ENCODE data around the gene RANBP9. TPM values are rescaled to one million over a fixed set of nuclear protein-coding genes. Genes with fewer than 3 reads are reported as not detected.
A peak's percentile ranks its signal among the peaks of the same experiment; 100 is the strongest.

Gene RANBP9
- total RNA-seq, 2 donors from 2014 or later: 43.7 to 45.4 TPM

DNA sequence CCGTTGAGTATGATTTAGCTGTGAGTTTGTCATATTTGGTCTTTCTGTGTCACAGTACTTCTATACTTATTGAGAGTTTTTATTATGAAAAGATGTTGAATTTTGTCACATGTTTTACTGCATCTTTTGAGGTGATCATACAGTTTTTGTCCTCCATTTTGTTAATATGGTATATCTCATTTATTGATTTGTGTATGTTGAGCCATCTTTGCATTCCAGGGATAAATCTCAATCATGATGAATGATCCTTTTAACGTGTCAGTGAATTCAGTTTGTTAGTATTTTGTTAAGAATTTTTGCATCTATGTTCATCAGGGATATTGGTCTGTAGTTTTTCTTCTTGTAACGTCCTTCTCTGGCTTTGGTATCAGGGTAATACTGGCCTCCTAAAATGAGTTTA lies 133.7 kb downstream of the RANBP9 start:
- Mint-ChIP-seq H3K27me3 (ENCODE audit: insufficient read depth) (no peaks in the 10 kb centered on the region), H3K9me3 (peaks cover 6% of the 10 kb centered on the region), H3K4me3 (no peak overlapping the region), H3K27ac (no peak overlapping the region), H3K36me3 (ENCODE audit: low read depth) (peaks cover 24% of the 10 kb centered on the region), H3K4me1 (peaks cover 6% of the 10 kb centered on the region)
- no peak overlapping the region for H3K9ac ChIP-seq (ENCODE audit: extremely low read depth, low read length, poor library complexity, severe bottlenecking)
- H3K27ac ChIP-seq (ENCODE audit: low read depth, low read length): no peak overlapping the region
- TF ChIP-seq, protein P1, sequence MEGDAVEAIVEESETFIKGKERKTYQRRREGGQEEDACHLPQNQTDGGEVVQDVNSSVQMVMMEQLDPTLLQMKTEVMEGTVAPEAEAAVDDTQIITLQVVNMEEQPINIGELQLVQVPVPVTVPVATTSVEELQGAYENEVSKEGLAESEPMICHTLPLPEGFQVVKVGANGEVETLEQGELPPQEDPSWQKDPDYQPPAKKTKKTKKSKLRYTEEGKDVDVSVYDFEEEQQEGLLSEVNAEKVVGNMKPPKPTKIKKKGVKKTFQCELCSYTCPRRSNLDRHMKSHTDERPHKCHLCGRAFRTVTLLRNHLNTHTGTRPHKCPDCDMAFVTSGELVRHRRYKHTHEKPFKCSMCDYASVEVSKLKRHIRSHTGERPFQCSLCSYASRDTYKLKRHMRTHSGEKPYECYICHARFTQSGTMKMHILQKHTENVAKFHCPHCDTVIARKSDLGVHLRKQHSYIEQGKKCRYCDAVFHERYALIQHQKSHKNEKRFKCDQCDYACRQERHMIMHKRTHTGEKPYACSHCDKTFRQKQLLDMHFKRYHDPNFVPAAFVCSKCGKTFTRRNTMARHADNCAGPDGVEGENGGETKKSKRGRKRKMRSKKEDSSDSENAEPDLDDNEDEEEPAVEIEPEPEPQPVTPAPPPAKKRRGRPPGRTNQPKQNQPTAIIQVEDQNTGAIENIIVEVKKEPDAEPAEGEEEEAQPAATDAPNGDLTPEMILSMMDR (conservative IDR thresholded peaks at IDR 0.05): no peak
- peaks cover 6% of the 10 kb centered on the region for H3K4me1 ChIP-seq (ENCODE audit: control insufficient read depth, insufficient read depth, low read length)
- DNase-seq: no peak
- peaks cover 11% of the 10 kb centered on the region for H3K36me3 ChIP-seq (ENCODE audit: control insufficient read depth, insufficient read depth, low read length)
- peaks cover 7% of the 10 kb centered on the region for H3K9me3 ChIP-seq (ENCODE audit: control insufficient read depth, low read length)
- no peaks in the 10 kb centered on the region for H3K27me3 ChIP-seq (ENCODE audit: control insufficient read depth, insufficient read depth, low read length, poor library complexity, severe bottlenecking)
- 88 to 90% methylated on average over 3 of the region's 3 CpGs for WGBS, 2 experiments (ENCODE audit: insufficient coverage in 1 of 2, insufficient read length in 1 of 2)
- no peak overlapping the region for H3K4me3 ChIP-seq (ENCODE audit: low read length)

DNA sequence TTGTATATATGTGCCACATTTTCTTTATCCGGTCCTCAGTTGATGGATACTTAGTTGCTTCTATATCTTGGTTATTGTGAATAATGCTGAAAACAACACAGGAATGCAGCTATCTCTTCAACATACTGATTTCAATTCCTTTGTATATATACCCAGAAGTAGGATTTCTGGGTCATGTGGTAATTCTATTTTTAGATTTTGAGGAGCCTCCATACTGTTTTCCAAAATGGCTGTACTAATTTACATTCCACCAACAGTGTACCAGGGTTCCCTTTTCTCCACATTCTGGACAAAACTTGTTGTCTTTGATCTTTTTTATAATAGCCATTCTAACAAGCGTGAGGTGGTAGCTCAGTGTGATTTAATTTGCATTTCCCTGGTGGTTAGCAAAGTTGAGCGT lies 135.6 kb downstream of the RANBP9 start:
- peaks cover 20% of the 10 kb centered on the region for H3K36me3 Mint-ChIP-seq (ENCODE audit: low read depth)
- Histone ChIP-seq H3K9me3 (ENCODE audit: control insufficient read depth, low read length) (peaks cover 7% of the 10 kb centered on the region), H3K27me3 (ENCODE audit: control insufficient read depth, insufficient read depth, low read length, poor library complexity, severe bottlenecking) (no peaks in the 10 kb centered on the region), H3K27ac (ENCODE audit: low read depth, low read length) (no peak overlapping the region), H3K4me3 (ENCODE audit: low read length) (no peak overlapping the region), H3K9ac (ENCODE audit: extremely low read depth, low read length, poor library complexity, severe bottlenecking) (no peak overlapping the region), H3K36me3 (ENCODE audit: control insufficient read depth, insufficient read depth, low read length) (peaks cover 6% of the 10 kb centered on the region), H3K4me1 (ENCODE audit: control insufficient read depth, insufficient read depth, low read length) (peaks cover 6% of the 10 kb centered on the region)
- H3K27ac Mint-ChIP-seq: no peak overlapping the region
- WGBS, 2 experiments (ENCODE audit: insufficient coverage in 1 of 2, insufficient read length in 1 of 2): 96 to 100% methylated on average over 2 to 3 of the region's 3 CpGs
- peak overlapping the region; percentile 89 for H3K4me3 Mint-ChIP-seq
- no peaks in the 10 kb centered on the region for H3K27me3 Mint-ChIP-seq (ENCODE audit: insufficient read depth)
- TF ChIP-seq, protein P1 (conservative IDR thresholded peaks at IDR 0.05): no peak
- H3K9me3 Mint-ChIP-seq: peaks cover 6% of the 10 kb centered on the region
- no peak for DNase-seq
- peaks cover 14% of the 10 kb centered on the region for H3K4me1 Mint-ChIP-seq

DNA sequence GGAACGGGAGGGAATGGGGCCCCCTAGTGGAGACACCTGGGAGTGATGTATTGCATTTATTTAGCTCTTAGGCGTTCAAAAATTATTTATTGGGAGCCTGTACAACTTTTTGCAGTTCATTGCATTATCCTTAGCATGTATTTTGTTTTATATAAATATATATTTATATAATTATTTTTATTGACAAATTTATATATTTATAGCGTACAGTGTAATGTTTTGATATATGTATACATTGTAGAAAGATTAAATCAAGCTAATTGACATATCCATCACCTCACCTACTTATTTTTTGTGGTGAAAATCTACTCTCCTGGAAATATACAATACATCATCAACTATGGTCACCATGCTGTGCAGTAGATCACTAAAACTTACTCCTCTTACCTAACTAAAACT lies 136.3 kb downstream of the RANBP9 start:
- Mint-ChIP-seq H3K36me3 (ENCODE audit: low read depth) (peaks cover 13% of the 10 kb centered on the region), H3K27ac (peak overlapping the region; percentile 97), H3K9me3 (peaks cover 6% of the 10 kb centered on the region), H3K27me3 (ENCODE audit: insufficient read depth) (no peaks in the 10 kb centered on the region), H3K4me3 (peak overlapping the region; percentile 89), H3K4me1 (peaks cover 14% of the 10 kb centered on the region)
- peaks cover 6% of the 10 kb centered on the region for H3K4me1 ChIP-seq (ENCODE audit: control insufficient read depth, insufficient read depth, low read length)
- no peak overlapping the region for H3K9ac ChIP-seq (ENCODE audit: extremely low read depth, low read length, poor library complexity, severe bottlenecking)
- WGBS, 2 experiments (ENCODE audit: insufficient coverage in 1 of 2, insufficient read length in 1 of 2): 0 to 2% methylated on average over 1 to 2 of the region's 3 CpGs
- peaks cover 5% of the 10 kb centered on the region for H3K36me3 ChIP-seq (ENCODE audit: control insufficient read depth, insufficient read depth, low read length)
- peak overlapping the region; percentile 85 for H3K4me3 ChIP-seq (ENCODE audit: low read length)
- no peaks in the 10 kb centered on the region for H3K27me3 ChIP-seq (ENCODE audit: control insufficient read depth, insufficient read depth, low read length, poor library complexity, severe bottlenecking)
- no peak overlapping the region for H3K27ac ChIP-seq (ENCODE audit: low read depth, low read length)
- peaks cover 7% of the 10 kb centered on the region for H3K9me3 ChIP-seq (ENCODE audit: control insufficient read depth, low read length)
- no peak for DNase-seq
- TF ChIP-seq, protein P1 (conservative IDR thresholded peaks at IDR 0.05): peak; percentile 98

Data from endodermal cell (in vitro differentiated cells).